OCI-LY3 (cell line): ENCODE data around the gene TMEM120A.
A peak's percentile ranks its signal among the peaks of the same experiment; 100 is the strongest.
"Not testable (repeated sequence)": the region's sequence is repeated elsewhere in the genome, so short reads cannot be mapped to it uniquely, and the experiment has no call there.

Experiments
- H2AFZ ChIP-seq: fragments of 200-600, 300-600 bp; shearing (Covaris generic); 2 replicates; pipeline ENCODE4 v1.6.0; 2014; ENCODE audit warnings: antibody characterized with exemption, low read depth, low read length
- H3K27ac ChIP-seq: fragments of 200-600, 300-600 bp; sonication (generic); 2 replicates; pipeline ENCODE4 v1.5.1; 2014; ENCODE audit warnings: mild to moderate bottlenecking, low read length, moderate library complexity, mixed read lengths
- H3K27me3 ChIP-seq: fragments of 200-600, 300-600 bp; sonication (generic); 2 replicates; pipeline ENCODE4 v1.6.1; 2014; ENCODE audit warnings: low read depth, low read length, mixed read lengths
- H3K36me3 ChIP-seq: fragments of 200-600, 300-600 bp; sonication (generic); replicated peaks from 2 replicates; pipeline ENCODE3; 2014; ENCODE audit warnings: low read depth, low read length, mixed read lengths
- H3K4me1 ChIP-seq: fragments of 300-600, 200-600 bp; sonication (generic); 2 replicates; pipeline ENCODE4 v1.6.1; 2014; ENCODE audit warnings: low read length, mixed read lengths
- H3K4me2 ChIP-seq: fragments of 200-600, 300-600 bp; sonication (generic); 2 replicates; pipeline ENCODE4 v1.6.1; 2014; ENCODE audit warnings: low read length, mixed read lengths
- H3K4me3 ChIP-seq: fragments of 300-600, 200-600 bp; sonication (generic); 2 replicates; pipeline ENCODE4 v1.5.1; 2014; ENCODE audit warnings: antibody characterized with exemption, mild to moderate bottlenecking, low read length, moderate library complexity
- H3K79me2 ChIP-seq: fragments of 300-600, 200-600 bp; shearing (Covaris generic); 2 replicates; pipeline ENCODE4 v1.6.1; 2014; ENCODE audit warnings: mild to moderate bottlenecking, low read length, mixed read lengths
- H3K9ac ChIP-seq: fragments of 300-600, 200-600 bp; shearing (Covaris generic); 2 replicates; pipeline ENCODE4 v1.6.0; 2014; ENCODE audit warnings: mild to moderate bottlenecking, low read length, moderate library complexity
- H3K9me3 ChIP-seq: fragments of 200-600, 300-600 bp; shearing (Covaris generic); 2 replicates; pipeline ENCODE4 v1.6.1; 2014; ENCODE audit warnings: low read length, mixed read lengths; ENCODE audit not compliant: insufficient read depth
- H4K20me1 ChIP-seq: fragments of 200-600, 300-600 bp; sonication (generic); 2 replicates; pipeline ENCODE4 v1.6.1; 2016; ENCODE audit warnings: low read length, mixed read lengths; ENCODE audit not compliant: insufficient read depth
- CTCF ChIP-seq: fragments of 200-600, 300-600 bp; sonication (generic); IDR thresholded peaks from 2 replicates; pipeline ENCODE4 v1.5.1; 2014; ENCODE audit warnings: antibody characterized with exemption, low read length, low read depth
- EZH2phosphoT487 ChIP-seq: fragments of 200-600 bp; shearing (Covaris generic); IDR thresholded peaks from 2 replicates; pipeline ENCODE4 v1.6.1; 2018; ENCODE audit warnings: antibody characterized with exemption, mixed run types, low read depth

TMEM120A gene

DNA sequence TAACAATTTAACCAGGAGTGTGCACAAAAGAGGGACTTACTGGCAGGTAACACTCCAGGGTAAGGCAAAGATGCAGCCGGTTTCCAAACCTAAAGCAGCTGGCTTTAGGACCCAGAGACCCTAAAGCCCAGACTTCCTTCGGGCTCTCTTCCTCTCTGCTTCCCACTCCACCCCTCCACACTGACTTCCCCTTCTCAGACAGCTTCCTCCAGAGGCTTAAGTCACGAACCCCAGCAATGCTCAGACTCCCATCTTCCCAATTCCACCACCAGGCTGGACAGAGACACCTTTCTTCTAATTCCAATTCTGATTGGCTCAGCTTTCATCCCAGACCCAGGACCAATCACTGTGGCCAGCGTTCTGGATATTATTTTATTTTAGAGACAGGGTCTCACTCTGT, 28.6 kb upstream of the TMEM120A start:
- Histone ChIP-seq H3K9me3 (no peaks in the 10 kb centered on the region), H3K4me3 (no peak overlapping the region), H3K27me3 (no peaks in the 10 kb centered on the region), H2AFZ (no peak overlapping the region), H3K4me1 (no peaks in the 10 kb centered on the region), H3K36me3 (peaks cover 4% of the 10 kb centered on the region), H4K20me1 (no peaks in the 10 kb centered on the region), H3K4me2 (no peak overlapping the region), H3K9ac (no peak overlapping the region), H3K79me2 (no peaks in the 10 kb centered on the region), H3K27ac (no peak overlapping the region)
- TF ChIP-seq EZH2phosphoT487 (no peak), CTCF (no peak)

- TF ChIP-seq CTCF, result no peak
- H3K9ac ChIP-seq, result no peak overlapping the region
- H3K4me1 ChIP-seq, result no peaks in the 10 kb centered on the region
- no peak overlapping the region for H3K27ac ChIP-seq
- H3K4me2 ChIP-seq, result no peak overlapping the region
- H3K36me3 ChIP-seq, result peaks cover 4% of the 10 kb centered on the region
- no peaks in the 10 kb centered on the region for H3K27me3 ChIP-seq
- no peaks in the 10 kb centered on the region for H4K20me1 ChIP-seq
- no peaks in the 10 kb centered on the region for H3K9me3 ChIP-seq
- H3K79me2 ChIP-seq, result no peaks in the 10 kb centered on the region
- H3K4me3 ChIP-seq, result no peak overlapping the region
- H2AFZ ChIP-seq, result no peak overlapping the region
These were observed 27.8 kb upstream of the TMEM120A start for GRCh38 chr7:76022026-76022780.

- Histone ChIP-seq H2AFZ (no peak overlapping the region), H3K4me2 (no peak overlapping the region), H3K27ac (no peak overlapping the region), H3K79me2 (no peaks in the 10 kb centered on the region), H3K9me3 (no peaks in the 10 kb centered on the region), H3K9ac (no peak overlapping the region), H3K4me1 (no peaks in the 10 kb centered on the region), H4K20me1 (no peaks in the 10 kb centered on the region), H3K4me3 (no peak overlapping the region), H3K36me3 (peaks cover 4% of the 10 kb centered on the region), H3K27me3 (no peaks in the 10 kb centered on the region)
- TF ChIP-seq EZH2phosphoT487, result no peak
- TF ChIP-seq CTCF, result peak; percentile 94
These were observed 25.8 kb upstream of the TMEM120A start for GRCh38 chr7:76020031-76020714.

DNA sequence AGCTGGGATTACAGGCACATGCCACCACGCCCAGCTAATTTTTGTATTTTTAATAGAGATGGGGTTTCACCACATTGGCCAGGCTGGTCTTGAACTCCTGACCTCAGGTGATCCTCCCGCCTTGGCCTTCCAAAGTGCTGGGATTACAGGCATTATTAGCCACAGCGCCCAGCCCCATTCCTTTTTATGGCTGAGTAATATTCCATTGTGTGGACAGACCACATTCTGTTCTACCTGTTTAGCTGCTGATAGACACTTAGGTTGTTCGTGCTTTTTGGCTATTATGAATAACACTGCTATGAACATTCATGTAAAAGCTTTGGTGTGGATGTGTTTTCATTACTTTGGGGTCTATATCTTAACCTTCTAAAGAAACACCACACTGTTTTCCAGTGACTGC, 24.1 kb upstream of the TMEM120A start:
- H3K36me3 ChIP-seq, H3K9ac ChIP-seq, H3K4me1 ChIP-seq, H3K4me3 ChIP-seq, H3K4me2 ChIP-seq, H3K27me3 ChIP-seq, H3K79me2 ChIP-seq, H4K20me1 ChIP-seq, H3K9me3 ChIP-seq, H3K27ac ChIP-seq, H2AFZ ChIP-seq: not testable (repeated sequence)
